Astrocyte (in vitro differentiated cells and primary cell): ENCODE results near the gene ZDHHC11B.

Experiments
- EZH2 ChIP-seq: IDR thresholded peaks from 2 replicates; pipeline ENCODE4 v1.6.1; 2012; ENCODE audit warnings: mild to moderate bottlenecking, low read length, inconsistent platforms; ENCODE audit not compliant: insufficient read depth
- TF ChIP-seq, protein P1 (sequence below): IDR thresholded peaks from 2 replicates; pipeline ENCODE4 v1.5.1; 2011; ENCODE audit warnings: low read depth, mild to moderate bottlenecking, inconsistent platforms, low read length, moderate library complexity; ENCODE audit not compliant: insufficient read depth

DNA sequence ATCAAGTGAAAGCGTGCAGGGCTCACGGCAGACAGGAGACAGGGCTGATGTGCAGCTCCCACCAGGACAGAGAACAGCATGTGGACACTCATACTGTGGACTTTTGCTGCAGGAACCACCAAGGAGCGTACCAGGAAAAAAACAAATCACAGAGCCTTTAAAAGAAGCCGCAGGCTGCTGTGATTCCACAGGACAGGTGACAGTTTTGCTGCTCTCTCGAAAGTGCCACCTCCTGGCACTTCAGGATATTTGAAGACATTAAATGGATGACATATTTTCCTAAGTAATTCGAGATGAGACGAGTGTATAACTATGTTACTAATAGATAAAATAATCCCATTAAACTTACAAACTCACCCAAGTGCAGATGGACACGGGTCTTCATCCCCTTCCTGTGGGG is 37.0 kb upstream of the ZDHHC11B start:
- TF ChIP-seq, protein P1, sequence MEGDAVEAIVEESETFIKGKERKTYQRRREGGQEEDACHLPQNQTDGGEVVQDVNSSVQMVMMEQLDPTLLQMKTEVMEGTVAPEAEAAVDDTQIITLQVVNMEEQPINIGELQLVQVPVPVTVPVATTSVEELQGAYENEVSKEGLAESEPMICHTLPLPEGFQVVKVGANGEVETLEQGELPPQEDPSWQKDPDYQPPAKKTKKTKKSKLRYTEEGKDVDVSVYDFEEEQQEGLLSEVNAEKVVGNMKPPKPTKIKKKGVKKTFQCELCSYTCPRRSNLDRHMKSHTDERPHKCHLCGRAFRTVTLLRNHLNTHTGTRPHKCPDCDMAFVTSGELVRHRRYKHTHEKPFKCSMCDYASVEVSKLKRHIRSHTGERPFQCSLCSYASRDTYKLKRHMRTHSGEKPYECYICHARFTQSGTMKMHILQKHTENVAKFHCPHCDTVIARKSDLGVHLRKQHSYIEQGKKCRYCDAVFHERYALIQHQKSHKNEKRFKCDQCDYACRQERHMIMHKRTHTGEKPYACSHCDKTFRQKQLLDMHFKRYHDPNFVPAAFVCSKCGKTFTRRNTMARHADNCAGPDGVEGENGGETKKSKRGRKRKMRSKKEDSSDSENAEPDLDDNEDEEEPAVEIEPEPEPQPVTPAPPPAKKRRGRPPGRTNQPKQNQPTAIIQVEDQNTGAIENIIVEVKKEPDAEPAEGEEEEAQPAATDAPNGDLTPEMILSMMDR = no peak
- TF ChIP-seq EZH2 = no peak
